ENCODE results near the gene SLC35A5. TPM values are rescaled to one million over a fixed set of nuclear protein-coding genes. Genes with fewer than 3 reads are reported as not detected.

SLC35A5 gene
- total and polyA plus RNA-seq, 9 of the 15 experiments (the other 6 are each of a cell fraction or from before 2014, with no cell fraction given): 4.0 to 13.0 (median 9.7) TPM

DNA sequence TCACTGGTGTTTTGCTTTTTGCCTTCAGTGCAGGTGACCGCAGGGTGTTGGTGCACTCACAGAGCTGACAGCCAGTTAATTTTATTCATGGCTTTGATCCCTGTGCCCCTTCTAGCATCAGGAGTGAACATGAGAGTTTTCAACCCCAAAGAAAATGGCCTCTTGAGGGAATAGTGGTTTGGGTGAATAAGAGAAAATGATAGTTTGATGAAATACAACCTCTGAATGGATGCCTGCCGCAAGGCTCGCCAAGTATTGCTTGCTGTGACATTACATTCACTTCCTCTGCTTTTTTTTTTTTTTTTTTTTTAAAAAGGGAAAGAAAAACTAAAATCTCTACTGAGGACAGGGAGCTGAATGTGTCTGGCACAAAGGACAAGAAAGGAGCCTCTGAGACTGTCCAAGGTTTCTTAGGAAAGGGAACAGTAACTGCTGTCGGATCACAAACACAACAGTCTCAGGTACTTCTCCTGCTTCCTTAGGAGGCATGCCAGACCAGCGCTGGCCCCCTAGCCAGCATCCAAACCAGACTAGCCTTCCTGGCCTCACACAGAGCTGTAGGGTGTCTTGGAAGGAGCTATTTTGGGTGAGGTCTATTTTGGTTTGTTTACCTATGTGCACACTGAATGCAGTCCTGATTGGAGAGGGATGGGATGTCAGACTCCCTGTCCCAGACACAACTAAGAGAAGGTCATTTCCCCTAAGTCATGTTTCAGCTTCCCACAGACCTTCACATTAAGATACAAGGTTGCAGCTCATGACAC lies 50.1 kb downstream of the SLC35A5 start (continued):
- TF ChIP-seq, protein P1, sequence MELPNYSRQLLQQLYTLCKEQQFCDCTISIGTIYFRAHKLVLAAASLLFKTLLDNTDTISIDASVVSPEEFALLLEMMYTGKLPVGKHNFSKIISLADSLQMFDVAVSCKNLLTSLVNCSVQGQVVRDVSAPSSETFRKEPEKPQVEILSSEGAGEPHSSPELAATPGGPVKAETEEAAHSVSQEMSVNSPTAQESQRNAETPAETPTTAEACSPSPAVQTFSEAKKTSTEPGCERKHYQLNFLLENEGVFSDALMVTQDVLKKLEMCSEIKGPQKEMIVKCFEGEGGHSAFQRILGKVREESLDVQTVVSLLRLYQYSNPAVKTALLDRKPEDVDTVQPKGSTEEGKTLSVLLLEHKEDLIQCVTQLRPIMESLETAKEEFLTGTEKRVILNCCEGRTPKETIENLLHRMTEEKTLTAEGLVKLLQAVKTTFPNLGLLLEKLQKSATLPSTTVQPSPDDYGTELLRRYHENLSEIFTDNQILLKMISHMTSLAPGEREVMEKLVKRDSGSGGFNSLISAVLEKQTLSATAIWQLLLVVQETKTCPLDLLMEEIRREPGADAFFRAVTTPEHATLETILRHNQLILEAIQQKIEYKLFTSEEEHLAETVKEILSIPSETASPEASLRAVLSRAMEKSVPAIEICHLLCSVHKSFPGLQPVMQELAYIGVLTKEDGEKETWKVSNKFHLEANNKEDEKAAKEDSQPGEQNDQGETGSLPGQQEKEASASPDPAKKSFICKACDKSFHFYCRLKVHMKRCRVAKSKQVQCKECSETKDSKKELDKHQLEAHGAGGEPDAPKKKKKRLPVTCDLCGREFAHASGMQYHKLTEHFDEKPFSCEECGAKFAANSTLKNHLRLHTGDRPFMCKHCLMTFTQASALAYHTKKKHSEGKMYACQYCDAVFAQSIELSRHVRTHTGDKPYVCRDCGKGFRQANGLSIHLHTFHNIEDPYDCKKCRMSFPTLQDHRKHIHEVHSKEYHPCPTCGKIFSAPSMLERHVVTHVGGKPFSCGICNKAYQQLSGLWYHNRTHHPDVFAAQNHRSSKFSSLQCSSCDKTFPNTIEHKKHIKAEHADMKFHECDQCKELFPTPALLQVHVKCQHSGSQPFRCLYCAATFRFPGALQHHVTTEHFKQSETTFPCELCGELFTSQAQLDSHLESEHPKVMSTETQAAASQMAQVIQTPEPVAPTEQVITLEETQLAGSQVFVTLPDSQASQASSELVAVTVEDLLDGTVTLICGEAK (IDR thresholded peaks at IDR 0.05): no peak
- TF ChIP-seq, protein P1 (CRISPR knock-in tag; IDR thresholded peaks at IDR 0.05): no peak

Data from K562 (cell line).